H4 (cell line): ENCODE measurements around the gene UNC79. TPM values are rescaled to one million over a fixed set of nuclear protein-coding genes. Genes with fewer than 3 reads are reported as not detected.
A peak's percentile ranks its signal among the peaks of the same experiment; 100 is the strongest.

Experiments
- DNase-seq: peaks from one replicate; pipeline ENCODE4 v3.0.0-alpha.2; 2015; ENCODE audit warnings: low spot score
- total RNA-seq: library from RNA; depleted of rRNA; stranded (reverse); fragments of >200 nt; shearing (Covaris generic); gene quantifications from 2 replicates; pipeline ENCODE4 v1.2.3, GENCODE V29; 2014

UNC79 gene
- total RNA-seq, 1 experiment from 2014 or later: 0.06 TPM

DNA sequence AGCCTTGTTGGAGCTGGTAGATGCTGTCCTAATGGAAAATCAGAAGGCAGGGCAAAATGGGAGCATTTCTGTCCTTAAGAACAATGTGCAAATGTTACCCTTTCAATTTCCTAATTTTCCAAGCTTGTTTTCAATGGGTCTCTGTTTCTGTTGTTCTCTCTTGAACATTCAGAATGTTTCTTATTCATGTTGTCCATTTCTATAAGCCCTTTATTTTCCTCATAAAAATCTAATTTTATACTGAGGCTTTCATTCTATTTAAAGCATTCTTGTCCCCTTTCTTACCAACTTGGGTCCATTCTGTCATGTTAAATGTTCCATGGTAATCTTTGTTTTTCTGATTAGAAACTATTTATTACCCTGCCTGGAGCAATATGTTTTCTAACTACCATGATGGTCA, 232.6 kb downstream of the UNC79 start:
- DNase-seq: no peak

DNA sequence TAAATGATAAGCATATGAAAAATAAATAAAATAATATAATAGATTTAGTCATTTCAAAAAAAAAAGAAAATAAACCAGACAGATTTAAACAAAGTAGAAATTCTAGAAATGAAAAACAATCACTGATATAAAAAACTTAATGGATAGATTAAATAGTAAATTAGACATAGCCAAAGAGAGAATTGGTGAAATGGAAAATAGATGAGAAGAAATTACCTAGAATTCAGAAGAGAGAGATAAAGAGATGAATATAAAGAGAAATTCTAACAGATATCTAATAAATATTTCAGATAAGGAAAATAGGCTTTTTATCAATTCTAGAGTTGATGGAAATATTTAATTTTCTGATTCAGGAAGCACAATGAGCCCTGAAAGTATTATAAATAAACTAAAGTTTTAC, 234.4 kb downstream of the UNC79 start:
- DNase-seq: no peak

DNA sequence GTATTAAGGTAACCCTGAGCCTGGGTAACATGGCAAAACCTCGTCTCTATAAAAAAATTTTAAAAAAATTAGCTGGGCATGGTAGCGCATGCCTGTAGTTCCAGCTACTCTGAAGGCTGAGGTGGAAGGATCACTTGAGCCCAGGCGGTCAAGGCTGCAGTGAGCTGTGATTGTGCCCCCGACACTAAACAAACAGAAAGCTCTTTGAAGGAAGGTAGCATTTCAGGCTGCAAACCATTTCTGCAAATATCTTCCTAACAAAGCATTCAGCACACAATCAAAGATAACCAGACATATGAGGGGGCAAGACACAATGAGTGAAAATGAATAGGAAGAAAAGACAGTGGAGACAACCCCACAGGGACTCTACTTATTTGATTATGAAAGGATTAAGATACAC, 238.9 kb downstream of the UNC79 start:
- DNase-seq: no peak

DNA sequence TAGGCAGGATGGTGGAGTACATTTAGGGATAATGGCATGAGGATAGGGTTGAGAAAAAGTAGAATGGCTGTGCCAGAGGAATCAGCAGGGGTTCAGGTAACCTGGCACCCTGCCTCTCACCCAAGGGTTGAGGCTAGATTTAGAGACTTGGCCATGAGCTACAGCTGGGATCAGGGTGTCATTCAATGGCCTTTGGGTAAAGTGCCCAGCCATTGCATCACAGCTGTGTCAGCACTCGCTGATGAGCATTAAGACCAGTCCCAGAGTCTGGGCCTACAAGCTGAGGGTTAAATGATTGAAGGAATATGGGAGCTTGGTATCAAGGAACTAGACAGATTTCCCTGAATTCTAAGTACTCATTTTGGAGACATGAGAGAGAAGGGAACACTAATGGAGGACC, 243.6 kb downstream of the UNC79 start:
- DNase-seq: no peak

DNA sequence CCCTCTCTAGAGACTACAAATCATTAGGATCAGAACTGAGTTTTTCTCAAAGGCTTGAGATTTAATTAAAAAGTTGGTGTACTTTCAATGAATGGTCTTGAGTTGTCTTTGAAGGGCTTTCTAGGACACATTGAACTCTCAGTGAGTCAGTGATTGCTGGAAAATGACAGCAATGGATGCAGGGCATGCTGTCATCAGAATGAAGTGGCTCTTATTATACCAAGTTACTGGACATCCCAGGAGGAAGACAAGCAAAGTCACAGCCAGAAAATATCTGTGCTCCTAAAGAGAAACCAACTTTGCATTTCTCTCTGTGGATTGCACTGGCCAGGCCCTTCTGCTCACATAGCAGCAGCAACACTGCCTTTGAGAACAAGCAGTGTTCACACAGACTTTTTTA, 244.9 kb downstream of the UNC79 start:
- no peak for DNase-seq

DNA sequence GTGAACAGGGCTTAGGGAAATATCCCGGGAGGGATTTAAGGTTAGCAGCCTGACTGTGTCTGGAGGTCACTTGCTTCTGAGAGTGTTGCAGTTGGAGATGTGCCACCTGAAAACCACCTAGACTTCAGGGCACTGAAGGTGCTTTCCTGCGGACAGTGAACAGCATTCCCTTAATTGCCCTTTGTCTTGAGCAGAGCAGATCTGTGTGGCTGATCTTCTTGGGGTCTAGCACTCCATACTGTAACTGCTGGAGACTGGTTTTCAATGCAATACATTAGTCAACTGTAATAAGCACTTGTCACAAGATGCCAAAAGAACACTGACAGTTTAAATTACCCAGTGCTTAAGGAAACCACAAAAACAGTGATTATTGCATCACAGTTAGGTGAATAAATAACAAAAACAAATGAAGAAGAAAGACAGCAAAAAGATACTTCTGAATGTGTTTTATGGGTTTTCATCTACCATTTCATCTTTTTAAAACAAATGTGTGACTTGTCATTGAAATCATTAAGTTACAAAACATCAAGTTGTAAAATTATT, 245.7 kb downstream of the UNC79 start:
- DNase-seq: no peak

DNA sequence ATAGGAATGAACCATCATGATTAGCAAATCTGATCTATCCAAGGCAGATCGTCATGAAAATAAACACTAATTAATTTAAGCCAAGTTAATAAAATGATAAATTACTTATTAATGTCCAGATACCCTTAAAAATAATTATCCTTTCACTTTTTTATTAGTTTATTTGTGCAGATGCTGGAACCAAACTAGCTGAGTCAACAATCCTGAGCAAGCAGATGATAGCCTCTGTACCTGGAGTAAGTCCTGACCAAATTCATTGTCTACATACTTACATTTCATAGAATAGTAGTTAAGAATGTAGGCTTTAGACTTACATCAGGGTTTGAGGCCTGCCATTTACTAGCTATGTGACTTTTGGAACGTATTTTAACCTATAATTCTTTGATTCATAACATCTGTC, 251.7 kb downstream of the UNC79 start:
- no peak for DNase-seq

DNA sequence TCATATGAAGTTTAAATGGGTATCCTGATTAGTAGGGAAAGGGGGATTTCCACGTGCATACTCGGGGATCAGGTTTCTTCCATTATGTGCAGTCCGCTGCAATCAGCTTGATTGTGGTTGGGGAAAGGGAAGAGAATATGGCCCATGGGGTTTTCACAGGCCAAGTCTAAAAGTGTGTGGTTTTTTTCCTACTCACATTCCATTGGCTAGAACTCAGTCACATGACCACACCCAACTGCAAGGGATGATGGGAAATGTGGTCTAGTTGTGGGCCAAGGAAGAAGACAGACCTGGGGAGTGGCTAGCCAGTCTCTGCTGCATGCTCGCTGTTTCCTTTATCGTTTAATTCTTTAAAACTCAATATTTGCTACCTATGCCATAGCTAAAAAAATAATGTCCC, 252.5 kb downstream of the UNC79 start:
- peak; percentile 85 for DNase-seq

DNA sequence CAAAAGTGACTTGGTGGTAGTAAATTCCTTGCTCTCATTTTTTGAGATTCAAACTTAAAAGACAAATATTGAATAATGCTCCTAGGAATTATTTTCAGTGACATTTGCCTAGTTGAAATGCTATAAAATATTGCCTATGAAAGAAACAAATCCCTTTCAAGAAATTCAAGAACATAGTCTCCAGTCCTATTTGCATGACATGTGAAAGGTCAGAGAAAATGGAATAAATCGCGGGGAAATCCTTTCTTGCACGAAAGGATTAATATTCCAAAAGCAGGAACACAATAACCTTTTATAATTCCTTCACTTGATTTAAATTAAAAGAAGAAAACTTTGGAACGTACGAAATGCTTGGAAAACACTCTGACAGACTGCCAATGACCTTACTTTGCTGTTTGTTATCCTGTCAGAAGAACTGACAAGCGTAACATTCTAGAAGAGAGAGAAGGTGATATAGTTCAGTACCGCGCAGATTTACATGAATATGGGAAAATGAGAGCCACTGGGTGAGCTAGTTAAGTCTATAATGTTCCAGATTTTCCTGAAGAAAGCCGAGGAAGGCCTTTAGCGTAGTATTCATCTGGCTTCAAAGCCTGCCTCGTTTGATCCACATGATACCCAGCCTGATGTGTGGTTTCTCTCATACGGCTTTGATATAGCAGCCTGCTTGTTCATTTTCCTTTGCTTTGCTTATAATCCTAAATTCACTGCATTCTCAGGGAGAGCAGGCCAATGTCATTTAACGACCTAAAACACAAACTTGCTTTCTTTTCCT, 254.6 kb downstream of the UNC79 start:
- DNase-seq: no peak

DNA sequence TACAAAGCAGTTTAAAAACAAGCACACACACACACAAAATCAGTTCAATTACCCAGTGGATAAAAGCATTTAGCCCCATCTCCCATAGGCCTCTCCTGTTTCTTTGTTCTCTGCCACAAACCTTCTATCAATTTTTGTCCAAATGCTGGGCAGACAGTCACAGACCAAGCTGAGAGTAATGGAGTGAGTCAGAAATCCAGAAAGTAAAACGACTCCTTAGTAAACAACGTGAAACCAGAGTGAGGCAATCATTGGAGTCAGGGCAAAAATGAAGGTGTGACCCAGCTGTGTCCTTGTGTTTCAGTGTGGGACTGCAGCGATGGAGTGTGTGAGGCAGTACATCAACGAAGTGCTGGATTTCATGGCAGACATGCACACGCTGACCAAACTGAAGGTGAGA, 255.5 kb downstream of the UNC79 start:
- peak; percentile 53 for DNase-seq

DNA sequence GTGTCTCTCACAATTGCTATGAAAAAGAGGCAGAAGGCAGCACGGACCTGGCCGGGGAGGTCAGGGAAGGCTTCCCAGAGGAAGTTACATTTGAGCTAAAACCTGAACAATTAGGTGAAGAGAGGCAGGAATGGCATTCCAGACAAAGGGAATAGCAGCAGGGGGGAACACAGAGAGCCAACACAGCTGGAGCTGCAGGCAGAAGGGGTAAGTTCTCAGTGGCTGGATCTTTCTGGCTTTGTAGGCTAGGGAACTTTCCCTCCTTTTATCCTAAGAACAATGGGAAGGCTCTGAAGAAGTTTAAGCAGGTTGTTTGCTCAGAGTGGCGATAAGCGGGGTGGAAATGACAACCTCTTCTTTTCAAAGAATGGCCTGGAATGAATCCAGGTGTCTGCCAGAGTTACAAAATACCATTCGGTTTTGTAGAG, 257.5 kb downstream of the UNC79 start:
- DNase-seq: no peak

DNA sequence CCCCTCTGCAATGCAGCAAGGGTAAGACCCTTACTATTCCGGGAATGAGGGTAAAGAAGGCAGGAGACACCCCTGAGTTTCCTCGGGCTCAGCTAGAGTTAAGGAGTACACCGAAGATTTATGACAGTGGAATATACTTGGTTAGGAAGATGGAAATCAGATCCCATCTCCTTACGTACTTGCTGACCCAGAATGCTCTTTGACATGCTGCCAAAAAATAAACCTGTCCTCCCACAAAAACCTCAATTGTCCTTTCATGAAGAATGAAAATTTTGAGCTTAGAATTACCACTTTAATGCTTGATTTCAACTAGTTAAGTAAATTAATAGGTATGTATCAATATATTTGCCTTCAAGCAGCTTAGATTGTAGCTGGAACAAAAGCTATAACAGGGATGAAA, 258.1 kb downstream of the UNC79 start:
- DNase-seq: no peak

DNA sequence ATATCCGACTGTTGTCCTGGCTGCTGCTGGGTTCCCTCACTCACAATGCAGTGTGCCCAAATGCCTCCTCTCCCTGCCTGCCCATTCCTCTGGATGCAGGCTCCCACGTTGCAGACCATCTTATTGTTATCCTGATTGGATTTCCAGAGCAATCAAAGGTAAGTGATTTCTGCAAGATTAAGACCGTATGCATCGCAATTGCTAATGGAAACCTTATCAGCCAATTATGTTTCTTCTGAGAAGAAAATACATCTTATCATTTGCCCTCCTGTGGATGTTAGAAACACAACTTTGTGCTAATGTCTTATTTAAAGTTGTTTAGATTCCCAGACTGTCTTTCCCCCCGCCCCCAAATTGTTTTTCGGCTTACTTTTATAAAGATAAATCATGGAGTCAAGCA, 259.4 kb downstream of the UNC79 start:
- DNase-seq: no peak

DNA sequence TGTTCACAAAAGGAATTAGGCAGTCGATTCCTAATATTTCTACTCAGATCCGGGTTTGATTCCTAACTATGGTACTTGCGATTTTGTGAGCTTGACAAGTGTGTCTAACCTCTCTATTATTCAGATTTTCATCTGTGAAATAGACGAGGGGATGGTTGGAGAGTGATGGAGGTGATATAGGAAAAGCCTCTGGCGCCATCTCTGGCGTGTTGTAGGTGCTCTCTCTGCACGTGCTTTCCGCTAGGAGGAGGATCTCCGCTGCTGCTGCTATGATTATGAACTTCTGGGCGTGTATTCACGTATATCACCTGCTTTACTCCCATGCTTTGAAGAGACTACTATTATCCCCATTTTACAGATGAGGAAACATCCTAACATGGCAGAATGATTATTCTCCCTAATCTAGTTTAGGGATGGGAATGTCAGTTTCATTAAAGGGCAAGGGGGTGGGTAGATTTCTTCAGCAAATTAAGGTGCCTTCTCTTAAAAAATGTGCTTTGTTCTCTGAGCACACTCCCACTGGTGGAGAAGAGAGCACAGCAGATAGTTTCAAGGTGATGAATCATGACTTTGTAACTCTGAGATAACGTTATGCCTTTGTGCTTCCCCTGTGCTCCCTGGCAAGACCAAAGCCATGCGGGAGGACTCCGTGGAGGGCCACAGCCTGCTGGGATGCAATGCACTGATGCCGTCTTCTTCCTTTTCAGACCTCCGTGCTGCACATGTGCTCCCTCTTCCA, 260.5 kb downstream of the UNC79 start:
- DNase-seq: no peak

DNA sequence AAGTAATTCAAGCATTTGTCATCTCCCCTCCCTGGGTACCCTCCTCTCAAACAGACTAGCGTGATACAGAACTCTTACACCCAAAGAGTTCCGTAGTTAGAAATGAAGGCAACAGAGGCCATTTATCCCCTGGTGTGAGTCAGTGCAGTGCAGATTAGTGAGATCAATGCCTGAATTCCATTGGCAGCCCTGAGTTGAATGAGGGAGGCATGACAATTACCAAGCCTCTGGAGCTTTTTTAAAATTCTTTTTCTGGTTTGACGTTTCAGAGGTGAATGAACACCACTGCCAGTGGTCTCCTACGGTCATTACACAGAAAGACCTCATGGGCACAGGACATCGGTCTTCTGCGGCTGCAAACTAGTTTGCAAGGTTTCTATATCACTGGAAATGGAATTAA, 263.2 kb downstream of the UNC79 start:
- no peak for DNase-seq

DNA sequence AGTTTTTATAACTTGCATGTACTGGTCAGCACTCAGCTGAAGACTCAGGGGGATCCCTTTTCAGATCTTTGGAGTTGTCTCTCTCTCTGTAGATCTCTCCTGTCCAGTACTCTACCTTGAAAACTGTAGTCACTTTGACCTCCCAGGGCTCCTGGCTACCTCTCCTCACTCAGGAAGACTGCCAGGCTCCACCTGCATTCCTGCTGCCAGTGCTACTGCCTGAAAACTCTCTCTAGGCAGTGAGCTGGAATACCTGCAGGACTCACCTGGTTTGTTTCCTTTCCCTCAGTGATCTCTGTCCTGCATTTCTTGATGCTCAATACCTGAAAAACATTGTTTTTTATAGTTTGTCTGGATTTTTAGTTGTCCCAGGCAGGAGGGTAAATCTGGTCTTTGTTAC, 270.2 kb downstream of the UNC79 start:
- DNase-seq: no peak

DNA sequence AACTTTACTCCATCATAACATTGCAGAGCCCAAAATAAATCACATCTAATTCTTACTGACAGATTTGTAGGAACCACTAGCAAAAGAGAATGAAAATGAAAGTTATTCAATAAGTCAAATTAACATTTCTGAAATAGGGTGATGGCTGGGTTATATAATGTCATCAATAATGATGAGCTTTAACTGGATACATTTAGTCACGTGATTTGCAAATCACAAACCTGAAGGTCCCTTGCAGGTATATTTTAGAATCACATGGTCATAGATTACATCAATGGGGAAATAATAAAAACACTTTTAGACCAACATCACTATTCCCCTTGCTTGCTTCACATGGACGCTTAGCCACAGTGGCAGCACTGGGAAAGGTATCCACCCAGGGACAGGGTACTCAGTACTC, 270.8 kb downstream of the UNC79 start:
- DNase-seq: no peak

DNA sequence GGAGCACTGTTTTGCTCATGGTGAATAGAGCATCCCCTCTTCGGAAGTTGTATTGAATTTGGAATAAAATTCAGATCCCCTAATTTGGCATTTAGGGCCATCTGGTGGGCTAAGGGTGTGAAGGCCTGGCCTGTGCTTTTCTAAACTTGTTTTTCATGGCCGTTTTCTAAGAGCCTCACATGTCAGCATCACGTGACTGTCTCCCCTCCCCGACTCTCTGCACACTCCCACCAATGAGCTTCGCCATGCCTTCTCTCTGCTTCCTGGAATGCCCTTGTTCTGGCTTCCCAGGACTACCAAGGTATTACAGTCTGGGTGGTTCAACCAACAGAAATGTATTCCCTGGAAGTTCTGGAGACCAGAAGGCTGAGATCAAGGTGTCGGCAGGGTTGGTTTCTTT, 272.2 kb downstream of the UNC79 start:
- DNase-seq: no peak

DNA sequence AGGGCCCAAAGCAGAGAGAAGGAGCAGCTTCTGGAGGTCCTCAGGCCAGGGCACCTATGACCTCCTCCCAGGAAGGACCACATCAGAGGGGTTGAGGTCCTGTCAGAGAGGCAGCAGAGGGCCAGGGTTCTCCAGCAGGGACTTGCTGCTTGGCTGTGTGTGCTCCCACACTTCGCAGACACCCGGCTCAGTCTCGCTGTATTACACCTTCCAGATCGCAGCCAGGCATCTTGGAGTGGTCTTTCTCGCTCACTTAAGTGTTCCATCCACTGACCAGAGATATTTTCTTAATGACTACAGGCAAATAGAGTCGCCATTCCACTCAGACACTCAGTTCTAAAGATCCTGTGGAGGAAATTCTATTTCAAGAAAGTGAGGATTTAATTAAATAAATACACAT, 273.2 kb downstream of the UNC79 start:
- no peak for DNase-seq

DNA sequence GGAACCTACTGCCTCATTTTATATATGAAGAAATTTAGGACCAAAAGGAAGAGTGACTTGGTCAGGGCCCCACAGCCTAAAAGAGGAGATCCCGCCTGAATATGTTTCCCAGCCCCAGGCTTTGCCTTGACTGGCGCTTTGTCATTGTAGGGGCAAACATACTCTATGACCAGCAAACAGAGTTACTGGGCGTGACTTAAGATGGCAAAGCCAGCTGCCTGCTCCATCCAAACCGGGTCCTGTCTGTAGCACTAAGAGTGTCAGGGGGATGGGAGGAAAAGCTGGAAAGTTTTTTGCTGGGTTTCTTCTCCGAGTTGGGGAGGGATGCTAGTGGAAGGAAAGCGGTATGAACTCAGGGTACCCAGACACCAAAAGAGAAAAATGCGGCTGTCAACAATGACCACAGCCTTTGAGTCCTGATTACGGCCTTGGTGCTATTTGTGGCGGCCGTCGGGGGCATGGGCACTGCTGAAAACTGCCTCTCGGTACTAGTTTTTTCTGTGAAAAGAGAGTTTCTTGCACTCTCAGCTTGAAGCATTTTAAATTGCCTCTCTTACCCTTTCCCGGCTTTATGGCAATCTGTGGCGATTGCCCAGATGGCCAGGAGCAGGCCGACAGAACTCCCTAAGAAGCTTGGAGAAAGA, 274.9 kb downstream of the UNC79 start:
- DNase-seq: no peak

DNA sequence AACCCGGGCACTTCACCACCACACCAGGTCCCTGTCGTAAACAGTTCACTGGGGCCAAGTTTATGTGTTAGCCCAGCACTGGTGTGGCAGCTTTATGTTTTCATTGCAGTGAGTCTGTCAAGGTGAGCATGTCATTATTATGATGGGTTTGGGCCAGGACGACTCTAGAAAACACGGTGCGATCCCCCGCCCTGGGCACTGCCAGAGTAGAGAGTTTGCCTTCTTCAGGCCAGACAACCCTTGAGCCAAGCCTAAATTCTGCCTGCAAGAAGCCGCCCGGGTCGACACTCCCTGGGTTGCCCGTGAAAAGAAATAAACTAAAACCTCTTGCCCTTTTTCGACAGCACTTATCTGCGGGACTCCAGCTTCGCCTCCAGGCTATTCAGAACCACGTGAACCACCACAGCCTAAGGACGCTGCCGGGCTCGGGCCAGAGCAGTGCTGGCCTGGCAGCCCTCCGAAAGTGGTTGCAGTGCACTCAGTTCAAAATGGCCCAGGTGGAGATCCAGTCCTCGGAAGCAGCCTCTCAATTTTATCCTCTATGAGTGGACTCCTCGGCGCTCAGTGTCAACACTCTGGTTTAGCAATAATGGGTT, 275.7 kb downstream of the UNC79 start:
- no peak for DNase-seq

DNA sequence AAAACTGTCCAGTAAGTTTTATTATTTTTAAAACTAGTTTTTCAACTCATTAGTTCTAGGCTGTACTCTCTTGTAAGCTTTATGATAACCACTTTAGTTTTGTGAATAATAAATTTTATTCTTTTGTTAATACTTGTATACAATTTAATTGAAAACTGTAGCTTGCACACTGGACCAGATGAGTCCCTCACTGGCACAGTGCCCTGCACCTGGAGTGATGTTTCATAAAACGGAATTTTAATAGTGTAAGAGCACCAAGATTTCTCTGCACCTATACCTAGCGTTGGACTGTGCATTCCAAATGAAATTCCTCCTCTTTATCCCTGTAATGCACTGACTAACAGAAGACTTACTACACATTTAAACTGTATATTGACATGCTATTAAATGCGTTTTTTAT, 276.7 kb downstream of the UNC79 start:
- DNase-seq: no peak
